GM19463 (cell line): ENCODE measurements around the gene NUB1.

Experiments
- ATAC-seq: cut with Tn5 transposase; IDR thresholded peaks from one replicate; pipeline ENCODE4 v1.9.1; 2021; ENCODE audit warnings: mild to moderate bottlenecking, moderate library complexity; ENCODE audit not compliant: unreplicated experiment

Gene NUB1

DNA sequence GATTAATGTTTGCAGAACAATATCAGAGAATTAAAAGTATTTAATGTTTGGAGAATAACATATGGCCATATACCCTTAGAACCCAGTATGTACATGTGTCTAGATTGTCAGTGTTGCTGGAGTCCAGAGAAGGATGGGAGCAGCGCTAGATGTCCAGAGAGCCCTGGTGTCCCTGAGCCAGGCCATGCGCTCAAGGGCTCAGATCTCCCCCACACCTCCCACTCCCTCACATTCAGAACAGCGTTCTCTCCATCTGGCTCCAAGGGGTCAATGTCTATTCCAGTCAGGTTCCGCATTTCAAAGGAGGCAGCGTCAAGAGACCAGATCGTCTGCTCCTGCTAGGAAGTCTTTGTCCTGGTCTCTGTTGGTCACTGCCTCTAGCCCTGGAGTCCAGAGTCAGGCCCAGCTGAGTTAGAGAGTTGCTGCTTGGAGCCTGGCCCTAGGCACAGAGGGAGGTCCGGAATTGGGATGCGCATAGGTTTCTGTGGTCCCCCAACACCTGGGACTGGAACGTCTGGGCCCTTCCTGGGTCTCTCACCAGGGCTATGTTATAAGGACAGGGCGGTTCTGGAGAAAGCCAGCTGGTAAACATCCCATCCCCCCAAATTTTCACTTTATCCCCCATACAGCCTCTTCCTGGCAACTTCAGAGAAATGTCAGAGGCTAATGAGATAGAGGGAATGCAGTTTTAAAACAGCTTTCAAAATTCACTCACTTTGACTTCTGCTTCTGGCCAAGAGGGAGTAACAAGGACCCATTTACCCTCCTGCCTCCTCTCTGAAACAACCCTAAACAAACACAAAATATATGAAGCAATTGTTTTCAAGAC, 74.7 kb downstream of the NUB1 start:
- ATAC-seq, result no peak

DNA sequence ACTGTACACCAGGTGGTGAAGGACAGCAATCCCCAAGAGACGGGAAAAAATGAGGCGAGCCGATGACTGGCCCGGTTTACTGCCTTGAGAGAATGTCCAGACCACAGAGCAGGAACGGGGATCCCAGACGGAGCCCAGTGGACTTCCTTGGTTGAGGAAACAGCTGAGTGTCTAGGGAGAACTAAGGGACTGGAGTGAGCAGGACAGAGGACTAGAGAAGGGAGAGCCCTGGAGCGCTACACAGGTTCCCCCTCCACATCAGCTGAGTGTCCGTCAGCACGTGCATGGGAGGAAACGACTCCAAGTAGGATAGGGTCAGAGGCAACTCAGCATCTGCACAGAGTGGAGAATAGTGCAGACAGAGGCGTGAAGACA, 75.3 kb downstream of the NUB1 start:
- no peak for ATAC-seq

- ATAC-seq, result no peak
These were observed 78.5 kb downstream of the NUB1 start for GRCh38 chr7:151420144-151420543.

DNA sequence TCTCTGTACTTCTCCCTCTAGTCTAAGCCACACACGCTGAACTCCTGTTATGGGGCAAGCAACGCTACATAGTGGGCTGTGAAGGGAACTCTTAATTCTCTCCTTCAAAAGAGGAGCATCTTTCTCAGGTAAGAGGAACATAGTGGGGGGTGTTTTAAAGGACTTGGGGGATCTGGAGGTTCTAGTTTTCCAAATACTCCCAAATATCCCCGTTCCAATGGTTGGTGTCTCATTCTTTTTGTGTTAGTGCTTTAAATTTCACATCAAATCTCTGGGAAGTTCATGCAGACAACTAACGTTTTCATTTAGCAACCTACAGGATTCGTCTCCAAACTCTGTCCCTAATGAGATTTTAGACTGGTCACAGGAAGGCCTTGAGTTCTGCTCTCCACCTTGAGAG, 80.6 kb downstream of the NUB1 start:
- no peak for ATAC-seq

GRCh38 chr7:151423226-151423625, 81.6 kb downstream of the NUB1 start:
- ATAC-seq, result no peak

DNA sequence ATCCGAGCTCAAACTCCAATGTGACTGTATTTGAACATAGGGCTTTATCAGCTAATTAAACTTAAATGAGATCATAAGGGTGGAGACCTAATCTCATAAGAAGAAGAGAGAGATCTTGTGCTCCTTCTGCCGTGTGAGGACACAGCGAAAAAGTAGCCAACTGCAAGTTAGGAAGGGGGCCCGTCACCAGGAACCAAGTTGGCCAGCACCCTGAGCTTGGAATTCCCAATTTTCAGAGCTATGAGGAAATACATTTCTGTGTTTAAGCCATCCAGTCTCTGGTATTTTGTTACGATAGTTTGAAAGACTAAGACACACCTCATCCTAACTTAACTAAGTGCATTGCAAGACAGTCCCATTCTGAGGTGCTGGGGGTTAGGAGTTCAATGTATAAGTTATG, 82.3 kb downstream of the NUB1 start:
- no peak for ATAC-seq

DNA sequence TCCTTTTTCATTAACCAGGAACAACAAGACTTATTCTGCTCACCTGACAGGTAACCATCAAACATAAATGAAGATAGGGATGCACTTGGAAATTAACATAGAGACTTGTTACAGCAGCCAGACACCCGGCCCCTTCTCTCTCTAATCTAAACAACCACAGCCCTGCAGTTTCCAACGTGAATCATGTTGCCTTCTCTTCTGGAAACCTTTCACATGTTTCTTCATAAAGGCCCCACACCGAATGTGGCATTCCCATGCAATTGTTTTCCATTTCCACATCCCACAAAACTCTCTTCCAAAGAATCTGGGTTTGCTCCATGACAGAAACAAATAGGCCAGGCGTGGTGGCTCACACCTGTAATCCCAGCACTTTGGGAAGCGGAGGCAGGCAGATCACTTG, 83.2 kb downstream of the NUB1 start:
- ATAC-seq, result no peak

- no peak for ATAC-seq
These were observed 84.2 kb downstream of the NUB1 start for GRCh38 chr7:151425670-151426440.

GRCh38 chr7:151426441-151426903, 84.9 kb downstream of the NUB1 start:
- ATAC-seq, result no peak

DNA sequence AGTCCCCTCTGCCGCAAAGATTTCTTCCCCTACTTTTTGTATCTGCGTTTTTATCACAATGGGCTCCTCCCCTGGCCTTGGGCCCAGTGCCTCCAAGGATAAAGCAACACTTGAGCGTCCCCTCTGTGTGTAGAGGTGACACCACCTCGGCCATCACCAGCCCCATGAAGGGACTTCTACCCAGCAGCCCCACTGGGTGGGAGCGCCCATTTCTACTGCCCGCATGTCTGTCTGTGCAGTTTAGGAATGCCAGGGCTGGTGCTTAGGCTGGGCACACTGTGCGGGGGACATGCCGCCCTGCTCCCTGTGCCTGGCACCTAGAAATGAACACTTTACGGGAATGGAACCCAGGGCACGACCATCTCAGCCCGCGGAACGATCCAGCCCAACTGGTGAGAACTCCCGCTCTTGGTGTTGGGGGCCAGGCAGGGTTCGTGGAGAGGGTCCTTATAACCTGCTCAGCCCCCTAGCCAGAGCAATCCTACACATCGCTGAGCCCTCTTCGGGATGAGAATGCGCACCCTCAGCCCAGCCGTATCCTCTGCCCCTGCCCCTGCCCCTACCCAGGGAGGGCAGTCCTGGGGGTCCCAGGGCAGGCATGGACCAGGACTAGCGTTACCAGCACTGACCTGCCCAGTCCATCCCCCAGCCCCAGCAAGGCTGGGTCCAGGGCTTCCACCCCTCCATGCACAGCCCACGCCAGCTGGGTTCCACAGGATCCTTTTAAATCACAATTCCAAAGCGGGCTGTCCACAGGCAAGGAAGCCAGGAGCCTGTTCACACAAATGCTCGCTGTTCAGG, 85.5 kb downstream of the NUB1 start:
- ATAC-seq, result no peak

- no peak for ATAC-seq
These were observed 86.2 kb downstream of the NUB1 start for GRCh38 chr7:151427705-151428377.
